Activated T-cell treated with anti-CD3 and anti-CD28 coated beads, Interleukin-2, amount 50 U/mL, for 4 hours (primary cell): Measurements from ENCODE around the gene MVB12B. TPM values are rescaled to one million over a fixed set of nuclear protein-coding genes. Genes with fewer than 3 reads are reported as not detected.
"Not testable (repeated sequence)": the region's sequence is repeated elsewhere in the genome, so short reads cannot be mapped to it uniquely, and the experiment has no call there.

Experiments used
- ATAC-seq, 2 donors: fragments of 200-7000 bp; cut with Tn5 transposase; one replicate each; pipeline ENCODE4 v1.10.0; 2021
- DNase-seq: peaks from one replicate; pipeline ENCODE4 v3.0.0-alpha.2; 2020
- H3K27me3 Mint-ChIP-seq: one replicate; pipeline ENCODE4 v1.8.0; 2021; ENCODE audit warnings: low read depth, mixed read lengths
- H3K36me3 Mint-ChIP-seq: one replicate; pipeline ENCODE4 v1.8.0; 2022; ENCODE audit warnings: mixed read lengths; ENCODE audit not compliant: insufficient read depth
- H3K4me1 Mint-ChIP-seq: one replicate; pipeline ENCODE4 v1.8.0; 2021; ENCODE audit warnings: low read depth, mixed read lengths
- H3K4me3 Mint-ChIP-seq: one replicate; pipeline ENCODE4 v1.8.0; 2021; ENCODE audit warnings: mild to moderate bottlenecking, moderate library complexity, mixed read lengths
- H3K9me3 Mint-ChIP-seq: one replicate; pipeline ENCODE4 v1.8.0; 2021; ENCODE audit warnings: mixed read lengths
- total RNA-seq, 3 donors: library from RNA; stranded (reverse); gene quantifications; one replicate each; pipeline ENCODE4 v1.2.1, GENCODE V29; 2021

MVB12B gene, protein sequence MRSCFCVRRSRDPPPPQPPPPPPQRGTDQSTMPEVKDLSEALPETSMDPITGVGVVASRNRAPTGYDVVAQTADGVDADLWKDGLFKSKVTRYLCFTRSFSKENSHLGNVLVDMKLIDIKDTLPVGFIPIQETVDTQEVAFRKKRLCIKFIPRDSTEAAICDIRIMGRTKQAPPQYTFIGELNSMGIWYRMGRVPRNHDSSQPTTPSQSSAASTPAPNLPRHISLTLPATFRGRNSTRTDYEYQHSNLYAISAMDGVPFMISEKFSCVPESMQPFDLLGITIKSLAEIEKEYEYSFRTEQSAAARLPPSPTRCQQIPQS
- total RNA-seq: 1 to 10 TPM; 3.7 to 4.5 (median 4.1) TPM

DNA sequence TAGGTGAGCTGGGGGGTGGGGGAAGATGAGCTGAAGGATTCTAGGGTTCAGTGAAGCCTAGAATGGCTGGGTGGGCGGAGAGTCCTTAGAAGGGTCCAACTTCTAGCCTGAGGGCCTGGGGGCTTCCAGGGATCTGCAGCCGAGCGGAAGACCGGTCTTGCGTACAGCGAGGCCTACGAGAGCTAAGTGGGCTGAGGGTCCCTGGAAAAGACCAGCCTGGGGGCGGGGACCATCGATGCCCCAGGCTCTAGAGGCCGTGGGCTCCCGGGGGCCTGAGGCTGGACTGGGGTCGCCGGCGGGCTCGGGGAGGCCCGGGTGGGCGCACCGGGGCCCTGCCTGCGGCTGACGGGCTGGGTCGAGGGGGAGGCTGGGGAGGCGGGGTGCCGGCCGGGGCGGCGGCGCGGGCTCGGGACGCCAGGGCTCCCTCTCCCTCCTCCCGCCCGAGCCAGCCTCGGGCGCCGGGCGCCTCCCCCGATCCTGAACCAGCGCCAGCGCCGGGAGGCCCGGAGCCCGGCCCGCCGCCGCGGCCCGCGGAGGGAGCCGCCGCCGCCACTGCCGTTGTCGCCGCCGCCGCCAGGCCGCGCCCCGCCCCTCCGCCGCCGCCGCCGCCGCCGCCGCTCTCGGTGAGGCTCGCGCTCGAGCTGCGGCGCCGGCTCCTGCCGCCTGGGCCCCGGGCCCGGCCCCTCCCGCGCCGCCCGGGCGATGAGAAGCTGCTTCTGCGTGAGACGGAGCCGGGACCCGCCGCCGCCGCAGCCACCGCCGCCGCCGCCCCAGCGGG, at the start of gene MVB12B:
Gene MVB12B, plus strand, starts transcription at position 602 of the 778 bp plus-strand sequence. Its CDS starts 101 bp downstream, at position 703.
- Mint-ChIP-seq H3K36me3 (no peaks in the 10 kb centered on the region), H3K4me1 (peaks cover 32% of the 10 kb centered on the region), H3K9me3 (no peaks in the 10 kb centered on the region), H3K27me3 (no peaks in the 10 kb centered on the region), H3K4me3 (peak within 1 kb of the TSS; percentile 77)
- ATAC-seq (peak; percentile 82 to 89), DNase-seq (peak; percentile 44)

DNA sequence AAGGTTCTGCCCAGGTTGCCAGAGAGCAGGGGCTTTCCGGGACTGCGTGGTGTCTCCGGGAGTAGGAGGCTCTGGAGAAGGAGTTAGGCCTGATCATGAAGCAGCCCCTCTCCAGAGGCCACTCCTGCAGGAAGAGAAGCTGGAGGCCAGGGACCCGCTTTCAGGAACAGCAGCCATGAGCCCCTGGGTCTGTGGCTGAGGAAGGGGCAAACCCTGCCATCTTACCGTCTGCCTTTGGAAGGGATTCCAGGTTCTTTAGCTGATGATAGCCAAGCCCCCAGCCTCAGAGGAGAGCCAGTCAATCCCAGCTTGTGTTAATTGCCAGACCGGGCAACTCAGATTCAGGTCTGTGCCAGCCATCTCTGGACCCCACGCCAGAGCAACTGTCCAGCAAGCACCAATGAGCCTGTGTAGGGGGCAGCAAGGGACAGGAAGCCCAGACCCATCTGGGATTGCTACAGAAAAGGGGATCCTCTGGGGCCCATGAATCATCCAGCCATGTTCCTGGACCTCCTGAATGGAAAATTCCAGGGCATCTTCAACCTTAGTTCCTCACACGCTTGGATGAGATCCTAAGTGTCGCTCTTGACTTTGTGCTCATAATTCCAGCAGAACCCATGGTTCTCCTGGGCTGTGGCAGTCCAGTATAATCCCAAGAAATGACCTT, 42.7 kb upstream of the MVB12B start:
- H3K36me3 Mint-ChIP-seq: no peaks in the 10 kb centered on the region
- ATAC-seq (no peak), DNase-seq (no peak)
- H3K9me3 Mint-ChIP-seq: peaks cover 5% of the 10 kb centered on the region
- H3K4me1 Mint-ChIP-seq: no peaks in the 10 kb centered on the region
- H3K4me3 Mint-ChIP-seq: no peak overlapping the region
- H3K27me3 Mint-ChIP-seq: peaks cover 3% of the 10 kb centered on the region

DNA sequence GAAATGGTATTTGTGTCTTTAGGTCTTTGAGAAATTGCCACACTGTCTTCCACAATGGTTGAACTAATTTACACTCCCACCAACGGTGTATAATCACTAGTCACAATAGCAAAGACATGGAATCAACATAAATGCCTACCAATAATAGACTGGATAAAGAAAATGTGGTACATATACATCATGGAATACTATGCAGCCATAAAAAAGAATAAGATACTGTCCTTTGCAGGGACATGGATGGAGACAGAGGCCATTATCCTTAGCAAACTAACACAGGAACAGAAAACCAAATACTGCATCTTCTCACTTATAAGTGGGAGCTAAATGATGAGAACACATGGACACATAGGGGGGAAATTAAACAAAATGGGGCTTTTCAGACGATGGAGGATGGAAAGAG, 41.0 kb upstream of the MVB12B start:
- ATAC-seq, H3K9me3 Mint-ChIP-seq, H3K4me3 Mint-ChIP-seq, H3K36me3 Mint-ChIP-seq, DNase-seq, H3K4me1 Mint-ChIP-seq, H3K27me3 Mint-ChIP-seq: not testable (repeated sequence)

DNA sequence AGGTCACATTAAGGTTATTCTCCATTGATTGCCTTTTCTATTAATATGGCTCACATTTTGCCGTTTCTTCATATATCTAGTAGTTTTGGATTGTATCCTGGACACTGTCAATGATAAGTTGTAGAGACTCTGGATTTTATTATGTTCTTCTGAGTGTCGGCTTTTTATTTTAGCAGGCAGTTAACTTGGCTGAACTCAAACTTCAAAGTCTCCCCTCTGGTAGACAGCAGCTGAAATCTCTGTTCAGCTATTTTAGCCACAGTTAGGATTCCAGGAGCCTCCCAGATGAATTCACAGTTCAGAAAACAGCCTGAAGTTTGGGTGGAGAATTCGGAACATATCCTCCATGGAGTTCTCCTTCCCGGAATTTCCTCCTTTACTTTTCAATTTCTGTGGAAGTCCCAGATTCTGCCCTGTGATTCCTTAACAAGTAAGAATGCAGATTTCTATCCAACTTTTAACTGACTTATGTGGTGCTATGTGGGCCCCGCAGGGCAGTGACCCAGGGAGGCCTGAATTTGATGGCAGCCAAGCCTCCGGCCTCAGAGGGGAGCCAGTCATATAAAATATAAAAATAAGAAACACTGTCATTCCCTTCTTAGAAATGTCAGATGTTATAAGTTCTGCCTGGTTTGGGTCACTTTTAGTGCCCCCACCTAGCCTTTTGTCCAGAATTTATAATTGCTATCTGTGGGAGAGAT, 39.3 kb upstream of the MVB12B start:
- DNase-seq (no peak), ATAC-seq (no peak)
- no peaks in the 10 kb centered on the region for H3K4me1 Mint-ChIP-seq
- no peaks in the 10 kb centered on the region for H3K9me3 Mint-ChIP-seq
- H3K4me3 Mint-ChIP-seq: no peak overlapping the region
- H3K36me3 Mint-ChIP-seq: no peaks in the 10 kb centered on the region
- no peaks in the 10 kb centered on the region for H3K27me3 Mint-ChIP-seq

DNA sequence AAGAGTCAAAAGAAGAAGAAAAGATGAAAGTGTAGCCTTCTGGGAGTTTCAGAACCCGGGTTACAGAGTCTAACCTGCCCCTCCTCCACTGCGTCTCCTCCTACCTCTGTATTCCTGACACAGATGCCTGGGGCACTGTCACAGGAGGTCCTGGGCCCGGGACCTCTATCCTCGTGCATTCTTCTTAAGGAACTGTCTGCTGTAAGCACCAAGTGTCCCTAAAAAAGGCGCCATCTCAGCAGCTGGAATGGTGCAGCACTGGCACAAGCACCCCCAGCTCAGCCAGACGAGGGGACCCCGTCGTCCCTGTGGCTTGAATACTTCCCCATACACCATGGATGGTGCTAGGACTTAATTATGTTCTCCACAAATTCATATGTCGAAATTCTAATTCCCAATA, 35.8 kb upstream of the MVB12B start:
- H3K36me3 Mint-ChIP-seq: no peaks in the 10 kb centered on the region
- H3K27me3 Mint-ChIP-seq: peaks cover 10% of the 10 kb centered on the region
- H3K9me3 Mint-ChIP-seq: no peaks in the 10 kb centered on the region
- DNase-seq (no peak), ATAC-seq (no peak)
- H3K4me1 Mint-ChIP-seq: no peaks in the 10 kb centered on the region
- no peak overlapping the region for H3K4me3 Mint-ChIP-seq

DNA sequence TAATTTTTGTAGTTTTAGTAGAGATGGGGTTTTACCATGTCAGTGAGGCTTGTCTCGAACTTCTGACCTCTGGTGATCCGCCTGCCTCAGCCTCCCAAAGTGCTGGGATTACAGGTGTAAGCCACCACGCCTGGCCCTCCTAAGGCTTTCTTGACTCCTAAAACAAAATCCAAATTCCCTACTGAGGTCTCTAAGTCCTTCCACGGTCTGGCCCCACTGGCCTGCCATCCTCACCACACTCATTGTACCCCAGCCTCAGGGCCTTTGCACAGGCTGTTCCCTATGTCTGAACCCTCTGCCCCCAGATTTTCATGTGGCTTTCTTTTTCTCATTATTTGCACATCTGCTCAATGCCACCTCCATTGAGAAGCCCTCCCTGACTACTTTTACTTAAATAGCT, 34.7 kb upstream of the MVB12B start:
- Mint-ChIP-seq H3K4me1 (no peaks in the 10 kb centered on the region), H3K4me3 (no peak overlapping the region)

DNA sequence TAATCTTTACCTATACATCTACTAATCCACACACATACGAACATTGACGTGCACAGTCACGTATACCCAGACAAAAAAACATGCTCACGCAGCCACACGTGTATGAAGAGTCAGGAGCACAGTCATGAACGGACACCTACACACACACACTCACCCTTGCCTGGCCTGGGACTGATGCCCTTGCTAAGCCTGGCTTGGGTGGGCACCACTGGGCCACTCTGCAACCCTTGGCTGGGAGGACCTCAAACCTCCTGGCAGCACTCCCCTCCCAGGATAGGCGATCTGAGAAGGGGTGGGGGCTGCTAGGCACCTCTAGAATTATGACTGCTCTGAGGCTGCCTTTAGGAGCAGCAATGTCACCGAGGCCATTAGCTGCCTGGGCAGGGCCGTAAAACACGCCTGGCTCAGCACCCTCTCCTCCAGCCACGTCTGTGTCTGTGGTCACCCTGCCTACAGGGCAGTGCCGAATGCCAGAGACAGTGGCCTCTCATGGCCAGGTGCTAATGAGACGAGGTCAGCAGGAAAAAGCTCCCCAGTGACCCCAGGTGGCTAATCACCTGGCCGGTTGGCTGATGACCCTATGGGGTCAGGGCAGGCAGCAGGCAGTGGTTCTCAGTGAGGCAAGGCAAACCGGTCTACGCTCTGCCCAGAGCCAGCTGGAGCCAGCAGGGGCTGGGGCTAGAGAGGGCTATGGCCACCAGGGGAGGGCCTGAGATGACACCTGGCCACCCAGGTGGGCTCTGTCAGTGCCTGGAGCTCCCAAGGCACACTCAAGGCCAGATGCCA, 33.7 kb upstream of the MVB12B start:
- Mint-ChIP-seq H3K4me3 (no peak overlapping the region), H3K9me3 (no peaks in the 10 kb centered on the region), H3K36me3 (no peaks in the 10 kb centered on the region), H3K4me1 (no peaks in the 10 kb centered on the region), H3K27me3 (peaks cover 12% of the 10 kb centered on the region)
- DNase-seq: no peak
- ATAC-seq: no peak

More for the DNA sequence above, 34.7 kb upstream of the MVB12B start:
- ATAC-seq: no peak
- H3K27me3 Mint-ChIP-seq: peaks cover 10% of the 10 kb centered on the region
- no peaks in the 10 kb centered on the region for H3K36me3 Mint-ChIP-seq
- no peaks in the 10 kb centered on the region for H3K9me3 Mint-ChIP-seq
- DNase-seq: no peak

DNA sequence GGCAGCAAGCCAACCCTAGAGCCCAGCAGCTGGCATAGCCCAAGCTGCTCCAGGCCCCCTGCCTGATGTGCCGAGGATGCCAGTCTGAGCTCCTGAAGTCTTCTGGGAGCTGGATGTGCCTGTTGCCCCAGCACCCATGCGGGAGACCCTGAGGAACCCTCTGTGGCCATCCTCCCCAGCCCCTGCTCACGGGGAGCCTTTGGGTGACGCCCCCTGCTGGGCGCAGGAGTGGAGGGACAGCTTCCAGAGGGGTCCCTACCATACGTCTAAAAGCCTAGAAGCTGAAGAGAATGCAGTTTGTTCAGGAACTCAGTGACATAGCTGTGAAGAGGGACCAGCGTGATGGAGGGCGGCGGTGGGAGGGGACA, 33.1 kb upstream of the MVB12B start:
- Mint-ChIP-seq H3K4me1 (no peaks in the 10 kb centered on the region), H3K4me3 (no peak overlapping the region), H3K9me3 (no peaks in the 10 kb centered on the region), H3K36me3 (no peaks in the 10 kb centered on the region), H3K27me3 (peaks cover 12% of the 10 kb centered on the region)
- DNase-seq (no peak), ATAC-seq (no peak)

DNA sequence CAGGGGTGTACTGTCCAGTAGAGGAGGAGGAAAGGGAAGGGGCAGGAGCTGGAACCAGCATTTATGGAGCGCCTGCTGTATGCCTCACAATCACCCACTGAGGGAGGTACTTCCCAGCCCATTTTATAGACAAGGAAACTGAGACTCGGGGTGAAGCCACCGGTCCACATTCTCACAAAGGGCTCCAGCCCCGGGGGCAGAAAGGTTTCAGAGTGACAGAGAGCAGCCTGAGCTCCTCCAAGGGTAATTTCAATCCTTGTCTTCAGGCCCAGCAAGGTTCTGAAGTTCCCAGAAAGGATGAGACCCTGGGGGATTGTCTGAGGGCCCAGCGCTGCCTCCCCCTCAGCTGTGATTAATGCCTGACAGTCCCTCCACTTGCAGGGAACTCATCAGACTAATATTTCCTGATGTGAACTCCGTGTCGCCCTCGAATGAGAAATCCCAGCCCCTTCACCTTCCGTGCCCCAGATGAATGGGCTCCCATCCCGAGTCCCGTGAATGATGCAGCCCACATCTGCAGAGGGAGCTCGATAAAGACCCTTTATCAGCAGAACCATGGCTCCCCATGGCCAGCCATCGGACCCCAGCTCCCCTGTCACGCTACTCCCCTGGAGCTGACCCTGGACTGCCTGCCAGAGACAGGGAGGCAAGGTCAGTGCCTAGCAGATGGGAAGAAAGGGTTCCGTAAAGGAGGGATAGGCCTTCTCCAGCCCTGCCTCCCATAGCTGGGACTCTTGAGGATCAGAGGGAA, 32.1 kb upstream of the MVB12B start:
- H3K27me3 Mint-ChIP-seq: peaks cover 12% of the 10 kb centered on the region
- no peaks in the 10 kb centered on the region for H3K36me3 Mint-ChIP-seq
- no peak for ATAC-seq
- no peak for DNase-seq
- H3K9me3 Mint-ChIP-seq: no peaks in the 10 kb centered on the region
- no peaks in the 10 kb centered on the region for H3K4me1 Mint-ChIP-seq
- no peak overlapping the region for H3K4me3 Mint-ChIP-seq

DNA sequence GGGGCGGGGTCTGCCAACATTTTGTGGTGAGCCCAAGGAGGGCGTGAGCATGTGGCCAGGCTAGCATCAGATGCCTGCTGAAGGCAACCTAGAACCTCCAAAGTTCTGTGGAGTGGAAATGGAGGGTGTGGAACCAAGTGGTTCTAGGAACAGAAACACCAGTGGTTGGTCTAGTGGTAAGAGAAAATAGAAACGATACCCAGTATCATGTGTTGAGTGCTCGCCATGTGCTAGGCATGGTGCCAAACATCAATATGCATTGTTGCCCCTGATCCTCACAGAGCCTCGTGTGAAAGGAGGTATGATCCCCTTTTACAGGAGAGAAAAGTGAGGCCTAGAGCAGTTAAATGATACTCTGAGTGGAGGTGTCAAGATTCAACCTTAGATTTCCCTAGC, 31.5 kb upstream of the MVB12B start:
- peaks cover 12% of the 10 kb centered on the region for H3K27me3 Mint-ChIP-seq
- DNase-seq (no peak), ATAC-seq (no peak)
- H3K9me3 Mint-ChIP-seq: no peaks in the 10 kb centered on the region
- H3K4me1 Mint-ChIP-seq: no peaks in the 10 kb centered on the region
- no peak overlapping the region for H3K4me3 Mint-ChIP-seq
- no peaks in the 10 kb centered on the region for H3K36me3 Mint-ChIP-seq

DNA sequence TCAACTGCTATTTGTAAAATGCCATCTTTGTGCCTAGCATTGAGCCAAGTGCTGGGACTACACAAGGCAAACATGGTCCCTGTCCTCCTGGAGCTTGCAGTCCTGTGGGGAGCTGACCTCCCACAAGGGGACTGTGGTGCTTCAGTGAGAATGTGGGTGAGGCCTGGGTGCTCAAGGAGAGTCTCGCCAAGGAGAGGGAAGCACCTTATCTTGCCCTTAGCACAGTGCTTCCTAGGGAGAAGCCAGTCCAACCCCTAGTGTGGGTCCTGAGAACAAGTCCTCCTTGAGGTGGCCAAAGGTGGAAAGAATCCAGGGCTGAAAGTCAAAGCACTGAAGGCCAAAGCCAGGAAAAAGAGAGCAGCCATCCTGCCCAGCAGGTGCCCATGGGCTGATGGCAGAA, 31.1 kb upstream of the MVB12B start:
- H3K27me3 Mint-ChIP-seq: peaks cover 12% of the 10 kb centered on the region
- H3K9me3 Mint-ChIP-seq: no peaks in the 10 kb centered on the region
- ATAC-seq (no peak), DNase-seq (no peak)
- no peaks in the 10 kb centered on the region for H3K36me3 Mint-ChIP-seq
- no peak overlapping the region for H3K4me3 Mint-ChIP-seq
- H3K4me1 Mint-ChIP-seq: no peaks in the 10 kb centered on the region

DNA sequence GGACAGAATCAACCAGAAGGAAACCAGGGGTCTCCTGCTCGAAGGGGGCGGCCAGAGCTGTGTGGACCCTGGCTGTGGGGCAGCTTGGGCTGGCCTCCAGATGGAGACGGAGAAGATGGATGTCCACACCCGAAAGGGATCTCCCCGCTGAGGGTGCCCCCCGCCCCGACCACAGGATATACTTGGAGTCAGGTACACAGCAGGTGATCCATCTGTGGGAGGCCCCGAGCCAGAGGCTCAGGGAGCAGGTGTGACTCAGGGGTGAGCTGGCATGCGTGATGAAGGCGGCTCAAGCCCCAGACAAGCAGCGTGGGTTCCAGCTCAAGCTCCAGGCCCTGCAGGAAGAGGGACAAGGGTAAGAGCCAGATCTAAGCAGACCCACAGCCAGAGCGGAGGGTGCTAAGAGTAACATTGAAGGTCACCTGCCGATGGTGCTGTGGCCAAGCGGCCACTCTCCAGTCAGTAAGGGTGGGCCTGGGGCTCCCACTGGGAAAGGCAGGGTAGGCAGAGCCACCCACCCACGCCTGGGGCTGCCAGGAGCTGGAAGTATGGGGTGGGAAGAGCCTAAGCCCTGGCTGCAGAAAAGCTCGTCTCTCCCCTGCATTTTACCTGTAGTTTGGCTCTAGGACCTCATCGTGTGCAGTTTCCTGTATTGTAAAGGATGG, 30.6 kb upstream of the MVB12B start:
- no peak for ATAC-seq
- H3K36me3 Mint-ChIP-seq: no peaks in the 10 kb centered on the region

DNA sequence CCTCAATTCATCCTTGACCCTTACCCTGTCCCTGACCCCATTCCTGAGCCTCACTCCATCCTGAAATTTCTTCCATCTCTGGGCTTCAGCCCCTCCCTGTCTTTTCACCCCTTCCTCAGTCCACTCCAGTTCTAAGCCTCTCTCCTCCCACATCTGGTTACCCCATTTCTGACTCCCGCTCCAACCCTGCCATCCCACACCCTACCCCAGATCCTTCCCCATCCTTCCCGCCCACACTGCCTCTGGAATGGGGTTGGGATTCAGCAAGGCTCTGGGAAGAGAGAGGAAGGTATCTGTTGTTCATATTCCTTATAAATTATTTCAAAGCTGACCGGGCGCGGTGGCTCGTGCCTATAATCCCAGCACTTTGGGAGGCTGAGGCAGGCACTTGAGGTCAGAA, 29.9 kb upstream of the MVB12B start:
- Mint-ChIP-seq H3K4me3 (no peak overlapping the region), H3K9me3 (no peaks in the 10 kb centered on the region), H3K4me1 (no peaks in the 10 kb centered on the region), H3K27me3 (peaks cover 12% of the 10 kb centered on the region), H3K36me3 (no peaks in the 10 kb centered on the region)
- DNase-seq: no peak
- no peak for ATAC-seq

More for the DNA sequence above, 30.6 kb upstream of the MVB12B start:
- peaks cover 12% of the 10 kb centered on the region for H3K27me3 Mint-ChIP-seq
- no peaks in the 10 kb centered on the region for H3K9me3 Mint-ChIP-seq
- H3K4me3 Mint-ChIP-seq: no peak overlapping the region
- DNase-seq: no peak
- H3K4me1 Mint-ChIP-seq: no peaks in the 10 kb centered on the region
